Neural crest cell (in vitro differentiated cells): ENCODE data around the gene ACSBG1. TPM values are rescaled to one million over a fixed set of nuclear protein-coding genes. Genes with fewer than 3 reads are reported as not detected.
A peak's percentile ranks its signal among the peaks of the same experiment; 100 is the strongest.

Experiments used
- DNase-seq: peaks from one replicate; pipeline ENCODE4 v3.0.0; 2021; ENCODE audit warnings: low read depth, mixed read lengths, low spot score
- H3K27ac Mint-ChIP-seq: one replicate; pipeline ENCODE4 v1.8.0; 2021; ENCODE audit warnings: mild to moderate bottlenecking, mixed read lengths; ENCODE audit not compliant: unreplicated experiment
- H3K27me3 Mint-ChIP-seq: 2 replicates; pipeline ENCODE4 v1.8.0; 2021; ENCODE audit warnings: low read depth, mild to moderate bottlenecking, mixed read lengths
- H3K36me3 Mint-ChIP-seq: 2 replicates; pipeline ENCODE4 v1.8.0; 2021; ENCODE audit warnings: low read depth, mild to moderate bottlenecking, mixed read lengths
- H3K4me1 Mint-ChIP-seq: 2 replicates; pipeline ENCODE4 v1.8.0; 2021; ENCODE audit warnings: mixed read lengths
- H3K4me3 Mint-ChIP-seq: one replicate; pipeline ENCODE4 v1.8.0; 2021; ENCODE audit warnings: mild to moderate bottlenecking, mixed read lengths
- H3K9me3 Mint-ChIP-seq: 2 replicates; pipeline ENCODE4 v1.8.0; 2021; ENCODE audit warnings: mixed read lengths
- CTCF ChIP-seq: fragments of 200-600 bp; sonication (generic); conservative IDR thresholded peaks from 2 replicates; pipeline ENCODE4 v1.5.0; 2021; ENCODE audit warnings: antibody characterized with exemption, mild to moderate bottlenecking
- total RNA-seq: library from RNA; stranded (reverse); gene quantifications from 2 replicates; pipeline ENCODE4 v1.2.1, GENCODE V29; 2021

ACSBG1 gene
- total RNA-seq, 1 donor from 2014 or later, result 4.9 TPM

- Mint-ChIP-seq H3K36me3 (no peaks in the 10 kb centered on the region), H3K9me3 (no peaks in the 10 kb centered on the region), H3K4me1 (peaks cover 14% of the 10 kb centered on the region), H3K4me3 (no peak within 1 kb of the TSS), H3K27me3 (peaks cover 3% of the 10 kb centered on the region), H3K27ac (no peak within 1 kb of the TSS)
- TF ChIP-seq CTCF, result no peak
- no peak for DNase-seq
Observed at GRCh38 chr15:78264304-78265136, 30.2 kb upstream of the ACSBG1 start, which contains the start of gene DNAJA4. Gene DNAJA4 (plus strand): TSS chr15:78264562. CDS start chr15:78264764, 202 bp downstream.

DNA sequence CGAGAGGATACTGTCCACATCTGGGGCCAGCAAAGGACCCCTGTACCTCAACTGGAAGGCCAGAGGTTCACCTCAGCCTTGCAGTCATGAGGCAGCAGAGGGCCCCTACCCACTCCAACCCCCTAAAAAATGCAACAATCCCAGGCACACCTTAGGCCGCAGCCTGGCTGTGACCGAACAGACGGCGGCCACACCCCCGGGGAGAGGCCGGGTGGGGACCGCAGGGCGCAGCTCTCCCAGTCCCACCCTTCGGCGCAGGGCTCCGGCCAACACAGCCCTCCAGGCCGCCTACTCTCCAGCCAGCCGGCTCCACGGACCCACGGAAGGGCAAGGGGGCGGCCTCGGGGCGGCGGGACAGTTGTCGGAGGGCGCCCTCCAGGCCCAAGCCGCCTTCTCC, 29.5 kb upstream of the ACSBG1 start:
- H3K4me3 Mint-ChIP-seq, result no peak overlapping the region

GRCh38 chr15:78263351-78263781, 29.0 kb upstream of the ACSBG1 start:
- no peak for DNase-seq
- H3K4me3 Mint-ChIP-seq, result no peak overlapping the region
- H3K36me3 Mint-ChIP-seq, result no peaks in the 10 kb centered on the region
- no peaks in the 10 kb centered on the region for H3K27me3 Mint-ChIP-seq
- no peaks in the 10 kb centered on the region for H3K9me3 Mint-ChIP-seq
- H3K27ac Mint-ChIP-seq, result no peak overlapping the region
- H3K4me1 Mint-ChIP-seq, result peaks cover 19% of the 10 kb centered on the region
- peak; percentile 11 for TF ChIP-seq CTCF

More for the DNA sequence above, 29.5 kb upstream of the ACSBG1 start:
- no peaks in the 10 kb centered on the region for H3K9me3 Mint-ChIP-seq
- no peaks in the 10 kb centered on the region for H3K36me3 Mint-ChIP-seq
- no peak for DNase-seq
- H3K27ac Mint-ChIP-seq, result no peak overlapping the region
- peaks cover 16% of the 10 kb centered on the region for H3K4me1 Mint-ChIP-seq
- TF ChIP-seq CTCF, result no peak
- peaks cover 3% of the 10 kb centered on the region for H3K27me3 Mint-ChIP-seq

- Mint-ChIP-seq H3K9me3 (no peaks in the 10 kb centered on the region), H3K27ac (no peak overlapping the region), H3K27me3 (no peaks in the 10 kb centered on the region), H3K36me3 (no peaks in the 10 kb centered on the region), H3K4me1 (peaks cover 32% of the 10 kb centered on the region), H3K4me3 (no peak overlapping the region)
- no peak for TF ChIP-seq CTCF
- no peak for DNase-seq
Observed at GRCh38 chr15:78261062-78261461, 26.7 kb upstream of the ACSBG1 start.

DNA sequence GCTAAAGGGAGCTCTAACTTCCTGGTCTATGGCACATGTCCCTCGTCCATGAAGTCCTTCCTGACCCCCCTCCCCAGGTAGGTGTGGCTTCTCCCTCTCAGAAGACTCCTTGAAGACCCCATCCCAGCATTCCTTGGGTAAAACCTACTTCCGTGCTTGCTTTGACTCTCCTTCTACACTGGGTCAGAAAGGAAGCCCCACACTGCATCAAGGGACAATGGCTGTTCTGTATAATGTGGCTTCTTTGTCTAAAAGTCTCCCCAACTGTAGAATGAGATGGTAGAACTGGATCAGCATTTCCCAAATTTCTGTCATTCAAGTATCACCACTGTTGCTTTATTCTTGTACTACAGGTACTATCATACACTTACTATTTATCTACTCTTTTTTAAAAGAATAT, 26.1 kb upstream of the ACSBG1 start:
- H3K27ac Mint-ChIP-seq, result peak overlapping the region; percentile 36
- H3K4me3 Mint-ChIP-seq, result no peak overlapping the region
- no peak for DNase-seq
- H3K36me3 Mint-ChIP-seq, result no peaks in the 10 kb centered on the region
- no peak for TF ChIP-seq CTCF
- H3K9me3 Mint-ChIP-seq, result no peaks in the 10 kb centered on the region
- peaks cover 32% of the 10 kb centered on the region for H3K4me1 Mint-ChIP-seq
- H3K27me3 Mint-ChIP-seq, result no peaks in the 10 kb centered on the region
